ENCODE results near the gene AMOTL2. TPM values are rescaled to one million over a fixed set of nuclear protein-coding genes. Genes with fewer than 3 reads are reported as not detected.
A peak's percentile ranks its signal among the peaks of the same experiment; 100 is the strongest.

The AMOTL2 gene
- total RNA-seq, 1 donor from 2014 or later = 156 TPM

- H3K27ac ChIP-seq = no peak overlapping the region
- no peaks in the 10 kb centered on the region for H3K4me1 ChIP-seq
- peak overlapping the region; percentile 54 to 64 for H3K4me3 ChIP-seq
- H3K27me3 ChIP-seq = no peaks in the 10 kb centered on the region
- no peak for TF ChIP-seq CTCF (IDR thresholded peaks at IDR 0.05)
- intact Hi-C loops (cut with DNase I) = loop anchor here (2.0 kb wide), 1 partner anchor 20 kb away; no protein-coding TSS in a partner anchor
- H3K36me3 ChIP-seq = no peaks in the 10 kb centered on the region
- DNase-seq (ENCODE audit: low spot score in 2 of 2) = no peak
- H3K9me3 ChIP-seq = peaks cover 0 to 3% of the 10 kb centered on the region in 2 donors
Observed at GRCh38 chr3:134407239-134407625, 33.0 kb upstream of the AMOTL2 start.

- intact Hi-C loops (cut with DNase I) = loop anchor here (2.0 kb wide), 1 partner anchor 20 kb away; no protein-coding TSS in a partner anchor
- H3K36me3 ChIP-seq = no peaks in the 10 kb centered on the region
- TF ChIP-seq CTCF (IDR thresholded peaks at IDR 0.05) = no peak
- no peak overlapping the region for H3K27ac ChIP-seq
- no peaks in the 10 kb centered on the region for H3K4me1 ChIP-seq
- peak overlapping the region; percentile 54 to 64 for H3K4me3 ChIP-seq
- DNase-seq (ENCODE audit: low spot score in 2 of 2) = no peak
- H3K27me3 ChIP-seq = no peaks in the 10 kb centered on the region
- H3K9me3 ChIP-seq = peaks cover 0 to 9% of the 10 kb centered on the region in 2 donors
Observed at GRCh38 chr3:134406331-134407238, 32.3 kb upstream of the AMOTL2 start.

GRCh38 chr3:134404366-134404885 lies 30.2 kb upstream of the AMOTL2 start:
- Histone ChIP-seq H3K4me3 (no peak overlapping the region), H3K27me3 (no peaks in the 10 kb centered on the region), H3K9me3 (peaks cover 0 to 9% of the 10 kb centered on the region in 2 donors), H3K27ac (no peak overlapping the region), H3K36me3 (no peaks in the 10 kb centered on the region), H3K4me1 (no peaks in the 10 kb centered on the region)
- no peak for DNase-seq (ENCODE audit: low spot score in 2 of 2)
- no peak for TF ChIP-seq CTCF (IDR thresholded peaks at IDR 0.05)
- intact Hi-C loops (cut with DNase I) = no loop called here

- H3K4me1 ChIP-seq = peaks cover 3 to 38% of the 10 kb centered on the region in 2 donors
- no peak for DNase-seq (ENCODE audit: low spot score in 2 of 2)
- H3K36me3 ChIP-seq = no peaks in the 10 kb centered on the region
- H3K4me3 ChIP-seq = no peak overlapping the region
- intact Hi-C loops (cut with DNase I) = no loop called here
- H3K9me3 ChIP-seq = peaks cover 0 to 9% of the 10 kb centered on the region in 2 donors
- no peak overlapping the region for H3K27ac ChIP-seq
- H3K27me3 ChIP-seq = no peaks in the 10 kb centered on the region
- no peak for TF ChIP-seq CTCF (IDR thresholded peaks at IDR 0.05)
Observed at GRCh38 chr3:134397755-134398154, 23.5 kb upstream of the AMOTL2 start.

- TF ChIP-seq CTCF (IDR thresholded peaks at IDR 0.05) = no peak
- H3K27me3 ChIP-seq = no peaks in the 10 kb centered on the region
- no peak for DNase-seq (ENCODE audit: low spot score in 2 of 2)
- peak overlapping the region; percentile 85 to 86 for H3K27ac ChIP-seq
- peaks cover 4 to 46% of the 10 kb centered on the region in 2 donors for H3K4me1 ChIP-seq
- intact Hi-C loops (cut with DNase I) = no loop called here
- no peaks in the 10 kb centered on the region for H3K36me3 ChIP-seq
- no peaks in the 10 kb centered on the region for H3K9me3 ChIP-seq
- no peak overlapping the region for H3K4me3 ChIP-seq
Observed at GRCh38 chr3:134395103-134395502, 20.9 kb upstream of the AMOTL2 start.

Data from ascending aorta (tissue), 2 donors.